Neuronal stem cell (in vitro differentiated cells): ENCODE results near the gene ACAD10.

Experiments used
- DNase-seq: peaks from one replicate; pipeline ENCODE4 v3.0.0-alpha.2; 2013; ENCODE audit warnings: low spot score
- H2AFZ ChIP-seq: one replicate; pipeline ENCODE4 v1.6.1; 2013; ENCODE audit warnings: mild to moderate bottlenecking, low read length, inconsistent platforms
- H2AK5ac ChIP-seq: 2 replicates; pipeline ENCODE4 v1.6.1; 2013; ENCODE audit warnings: low read depth, mild to moderate bottlenecking, inconsistent platforms, low read length, moderate library complexity, mixed read lengths
- H2BK120ac ChIP-seq: 2 replicates; pipeline ENCODE4 v1.6.1; 2013; ENCODE audit warnings: low read depth, mild to moderate bottlenecking, inconsistent platforms, low read length, moderate library complexity, mixed read lengths
- H2BK12ac ChIP-seq: one replicate; pipeline ENCODE4 v1.6.1; 2013; ENCODE audit warnings: low read length, inconsistent platforms
- H2BK15ac ChIP-seq: 2 replicates; pipeline ENCODE4 v1.6.1; 2013; ENCODE audit warnings: mild to moderate bottlenecking, low read length, inconsistent platforms, mixed read lengths
- H2BK5ac ChIP-seq: one replicate; pipeline ENCODE4 v1.6.1; 2013; ENCODE audit warnings: inconsistent platforms, mild to moderate bottlenecking, low read length, moderate library complexity
- H3K14ac ChIP-seq: one replicate; pipeline ENCODE4 v1.6.1; 2013; ENCODE audit warnings: low read length, inconsistent platforms
- H3K18ac ChIP-seq: 2 replicates; pipeline ENCODE4 v1.6.1; 2013; ENCODE audit warnings: low read length, inconsistent platforms
- H3K23ac ChIP-seq: 2 replicates; pipeline ENCODE4 v1.6.1; 2013; ENCODE audit warnings: low read depth, mild to moderate bottlenecking, mixed read lengths, low read length, inconsistent platforms; ENCODE audit not compliant: poor library complexity
- H3K27ac ChIP-seq: replicated peaks from 3 replicates; pipeline ENCODE4 v1.5.1; 2013; ENCODE audit warnings: low read length, inconsistent platforms
- H3K27me3 ChIP-seq, 3 experiments: 2 replicates each; pipeline ENCODE4 v1.6.1; 2013; ENCODE audit warnings: low read length in 3 of 3, mild to moderate bottlenecking in 2 of 3, inconsistent platforms in 1 of 3, low read depth in 1 of 3, mixed read lengths in 1 of 3, moderate library complexity in 1 of 3; ENCODE audit not compliant: control insufficient read depth in 3 of 3, insufficient read depth in 3 of 3
- H3K36me3 ChIP-seq, 2 donors: replicated peaks in 1 of 2; 2 replicates each; pipeline ENCODE4 v1.6.1; 2013; ENCODE audit warnings: low read length in 2 of 2; ENCODE audit not compliant: control insufficient read depth in 2 of 2, insufficient read depth in 2 of 2
- H3K4ac ChIP-seq: 2 replicates; pipeline ENCODE4 v1.6.1; 2013; ENCODE audit warnings: inconsistent platforms, mild to moderate bottlenecking, low read length, moderate library complexity
- H3K4me1 ChIP-seq, 2 donors: 1 replicate in 1 of 2; 2 replicates in 1 of 2; pipeline ENCODE4 v1.6.1; 2013; ENCODE audit warnings: low read length in 2 of 2, low read depth in 1 of 2; ENCODE audit not compliant: control insufficient read depth in 2 of 2, insufficient read depth in 1 of 2
- H3K4me2 ChIP-seq: one replicate; pipeline ENCODE4 v1.6.1; 2013; ENCODE audit warnings: mild to moderate bottlenecking, low read length, inconsistent platforms; ENCODE audit not compliant: insufficient read depth, poor library complexity, severe bottlenecking
- H3K4me3 ChIP-seq, 2 donors: 2 replicates each; pipeline ENCODE4 v1.5.1; 2013; ENCODE audit warnings: low read length in 2 of 2, mild to moderate bottlenecking in 2 of 2, inconsistent platforms in 1 of 2, moderate library complexity in 1 of 2
- H3K79me1 ChIP-seq: one replicate; pipeline ENCODE4 v1.6.1; 2013; ENCODE audit warnings: low read depth, mild to moderate bottlenecking, inconsistent platforms, low read length, moderate library complexity
- H3K9ac ChIP-seq: one replicate; pipeline ENCODE4 v1.6.1; 2013; ENCODE audit warnings: mild to moderate bottlenecking, low read depth, low read length, inconsistent platforms; ENCODE audit not compliant: poor library complexity
- H3K9me3 ChIP-seq, 2 donors: replicated peaks in 1 of 2; 2 replicates each; pipeline versions ENCODE3 to v1.6.1; 2013; ENCODE audit warnings: low read length in 2 of 2, mild to moderate bottlenecking in 2 of 2, inconsistent platforms in 1 of 2, low read depth in 1 of 2, mixed read lengths in 1 of 2, moderate library complexity in 1 of 2; ENCODE audit not compliant: control insufficient read depth in 2 of 2, insufficient read depth in 1 of 2
- H4K8ac ChIP-seq: one replicate; pipeline ENCODE4 v1.6.1; 2013; ENCODE audit warnings: low read depth, mild to moderate bottlenecking, inconsistent platforms, low read length, moderate library complexity
- H4K91ac ChIP-seq: one replicate; pipeline ENCODE4 v1.6.1; 2013; ENCODE audit warnings: low read length, low read depth, mild to moderate bottlenecking, inconsistent platforms; ENCODE audit not compliant: poor library complexity
- WGBS, 2 donors: extraction: QIAGEN DNeasy Blood & Tissue Kit; methylation state at CpG; one replicate each; pipeline ENCODE4 v1.1.7; 2013; ENCODE audit warnings: missing lambda C conversion rate in 2 of 2, mixed read lengths in 1 of 2; ENCODE audit not compliant: insufficient read length in 2 of 2, insufficient replicate concordance in 1 of 2; ENCODE audit errors: extremely low coverage in 2 of 2; 5-methylcytosine and 5-hydroxymethylcytosine counted together

The ACAD10 gene

GRCh38 chr12:111642681-111643426, 43.0 kb upstream of the ACAD10 start:
- no peak overlapping the region for H2BK12ac ChIP-seq
- H3K4me3 ChIP-seq: no peak overlapping the region
- no peaks in the 10 kb centered on the region for H3K9me3 ChIP-seq
- no peak overlapping the region for H4K8ac ChIP-seq
- H3K4ac ChIP-seq: no peak overlapping the region
- no peaks in the 10 kb centered on the region for H3K4me1 ChIP-seq
- no peak overlapping the region for H3K27ac ChIP-seq
- H3K27me3 ChIP-seq: no peaks in the 10 kb centered on the region
- no peak overlapping the region for H2AK5ac ChIP-seq
- H2BK15ac ChIP-seq: no peak overlapping the region
- no peak overlapping the region for H3K9ac ChIP-seq
- peaks cover 14 to 65% of the 10 kb centered on the region in 2 donors for H3K36me3 ChIP-seq
- no peaks in the 10 kb centered on the region for H3K79me1 ChIP-seq
- no CpG with 5 or more reads among the region's 4 CpGs for WGBS, 2 donors
- no peak overlapping the region for H3K14ac ChIP-seq
- no peak overlapping the region for H3K18ac ChIP-seq
- no peak overlapping the region for H4K91ac ChIP-seq
- H2BK5ac ChIP-seq: no peak overlapping the region
- no peak overlapping the region for H2BK120ac ChIP-seq
- DNase-seq: no peak
- H3K4me2 ChIP-seq: no peak overlapping the region
- H3K23ac ChIP-seq: no peak overlapping the region
- H2AFZ ChIP-seq: no peak overlapping the region

- H3K9ac ChIP-seq: no peak overlapping the region
- no peak overlapping the region for H3K14ac ChIP-seq
- H4K8ac ChIP-seq: no peak overlapping the region
- H3K79me1 ChIP-seq: no peaks in the 10 kb centered on the region
- no peak overlapping the region for H3K23ac ChIP-seq
- no peak overlapping the region for H3K27ac ChIP-seq
- no peak overlapping the region for H2BK12ac ChIP-seq
- no peak overlapping the region for H3K4ac ChIP-seq
- H2BK15ac ChIP-seq: no peak overlapping the region
- H3K36me3 ChIP-seq: peaks cover 14 to 66% of the 10 kb centered on the region in 2 donors
- no peaks in the 10 kb centered on the region for H3K27me3 ChIP-seq
- WGBS, 2 donors: no CpG with 5 or more reads among the region's 3 CpGs
- no peaks in the 10 kb centered on the region for H3K9me3 ChIP-seq
- no peak overlapping the region for H4K91ac ChIP-seq
- no peak overlapping the region for H3K18ac ChIP-seq
- no peak overlapping the region for H2AFZ ChIP-seq
- no peaks in the 10 kb centered on the region for H3K4me1 ChIP-seq
- H2BK120ac ChIP-seq: no peak overlapping the region
- H2AK5ac ChIP-seq: no peak overlapping the region
- DNase-seq: no peak
- H2BK5ac ChIP-seq: no peak overlapping the region
- no peak overlapping the region for H3K4me3 ChIP-seq
- H3K4me2 ChIP-seq: no peak overlapping the region
Measured at GRCh38 chr12:111643427-111643826, 42.4 kb upstream of the ACAD10 start.

- Histone ChIP-seq H3K36me3 (peaks cover 21 to 78% of the 10 kb centered on the region in 2 donors), H2BK5ac (no peak overlapping the region), H4K91ac (no peak overlapping the region), H3K27me3 (no peaks in the 10 kb centered on the region), H3K9me3 (no peaks in the 10 kb centered on the region), H3K4me2 (no peak overlapping the region), H3K4me3 (no peak overlapping the region), H2AFZ (no peak overlapping the region), H2BK15ac (no peak overlapping the region), H3K4ac (no peak overlapping the region), H3K18ac (no peak overlapping the region), H3K79me1 (peaks cover 2% of the 10 kb centered on the region), H4K8ac (no peak overlapping the region), H3K23ac (no peak overlapping the region), H3K9ac (no peak overlapping the region), H2BK12ac (no peak overlapping the region), H2BK120ac (no peak overlapping the region), H3K4me1 (no peaks in the 10 kb centered on the region), H3K27ac (no peak overlapping the region), H3K14ac (no peak overlapping the region), H2AK5ac (no peak overlapping the region)
- DNase-seq: no peak
- no CpG with 5 or more reads among the region's 5 CpGs for WGBS, 2 donors
Measured at GRCh38 chr12:111645433-111645832, 40.4 kb upstream of the ACAD10 start.

GRCh38 chr12:111650912-111651311, 34.9 kb upstream of the ACAD10 start:
- no peak overlapping the region for H3K14ac ChIP-seq
- no peak overlapping the region for H2BK15ac ChIP-seq
- no peak overlapping the region for H3K9ac ChIP-seq
- no peak overlapping the region for H3K4ac ChIP-seq
- no peaks in the 10 kb centered on the region for H3K4me1 ChIP-seq
- H2BK5ac ChIP-seq: no peak overlapping the region
- no peak overlapping the region for H2BK12ac ChIP-seq
- H3K9me3 ChIP-seq: no peaks in the 10 kb centered on the region
- H3K27me3 ChIP-seq: no peaks in the 10 kb centered on the region
- no peak overlapping the region for H3K18ac ChIP-seq
- no peak overlapping the region for H3K4me2 ChIP-seq
- H3K27ac ChIP-seq: no peak overlapping the region
- H3K4me3 ChIP-seq: no peak overlapping the region
- DNase-seq: no peak
- WGBS, 2 donors: no CpG with 5 or more reads among the region's 7 CpGs
- H2BK120ac ChIP-seq: no peak overlapping the region
- no peak overlapping the region for H4K91ac ChIP-seq
- H3K23ac ChIP-seq: no peak overlapping the region
- no peak overlapping the region for H4K8ac ChIP-seq
- peaks cover 19 to 85% of the 10 kb centered on the region in 2 donors for H3K36me3 ChIP-seq
- no peak overlapping the region for H2AFZ ChIP-seq
- peaks cover 2% of the 10 kb centered on the region for H3K79me1 ChIP-seq
- H2AK5ac ChIP-seq: no peak overlapping the region
